Keratinocyte (primary cell): Measurements from ENCODE around the gene PIGL.

Source experiments
- EZH2 ChIP-seq: IDR thresholded peaks from one replicate; pipeline ENCODE4 v1.6.1; 2012; ENCODE audit warnings: inconsistent platforms, mild to moderate bottlenecking, low read length, moderate library complexity
- TF ChIP-seq, protein P1 (sequence below), 3 experiments: IDR thresholded peaks in 1 of 3; conservative IDR thresholded peaks in 1 of 3; optimal IDR thresholded peaks in 1 of 3; 2 replicates in 2 of 3; 3 replicates in 1 of 3; pipeline versions ENCODE3 to v1.5.1; 2011; ENCODE audit warnings: low read length in 3 of 3, mild to moderate bottlenecking in 3 of 3, moderate library complexity in 2 of 3, control low read depth in 1 of 3, inconsistent platforms in 1 of 3; ENCODE audit not compliant: insufficient read depth in 2 of 3; ENCODE audit errors: extremely low read depth in 1 of 3

GRCh38 chr17:16286009-16286946, 69.3 kb downstream of the PIGL start:
- TF ChIP-seq, protein P1, sequence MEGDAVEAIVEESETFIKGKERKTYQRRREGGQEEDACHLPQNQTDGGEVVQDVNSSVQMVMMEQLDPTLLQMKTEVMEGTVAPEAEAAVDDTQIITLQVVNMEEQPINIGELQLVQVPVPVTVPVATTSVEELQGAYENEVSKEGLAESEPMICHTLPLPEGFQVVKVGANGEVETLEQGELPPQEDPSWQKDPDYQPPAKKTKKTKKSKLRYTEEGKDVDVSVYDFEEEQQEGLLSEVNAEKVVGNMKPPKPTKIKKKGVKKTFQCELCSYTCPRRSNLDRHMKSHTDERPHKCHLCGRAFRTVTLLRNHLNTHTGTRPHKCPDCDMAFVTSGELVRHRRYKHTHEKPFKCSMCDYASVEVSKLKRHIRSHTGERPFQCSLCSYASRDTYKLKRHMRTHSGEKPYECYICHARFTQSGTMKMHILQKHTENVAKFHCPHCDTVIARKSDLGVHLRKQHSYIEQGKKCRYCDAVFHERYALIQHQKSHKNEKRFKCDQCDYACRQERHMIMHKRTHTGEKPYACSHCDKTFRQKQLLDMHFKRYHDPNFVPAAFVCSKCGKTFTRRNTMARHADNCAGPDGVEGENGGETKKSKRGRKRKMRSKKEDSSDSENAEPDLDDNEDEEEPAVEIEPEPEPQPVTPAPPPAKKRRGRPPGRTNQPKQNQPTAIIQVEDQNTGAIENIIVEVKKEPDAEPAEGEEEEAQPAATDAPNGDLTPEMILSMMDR (optimal IDR thresholded peaks at IDR 0.05 in 1 of 3, IDR thresholded peaks at IDR 0.05 in 1 of 3, conservative IDR thresholded peaks at IDR 0.05 in 1 of 3; ENCODE audit: extremely low read depth in 1 of 3, insufficient read depth in 2 of 3, low read length in 3 of 3): no peak
- no peak for TF ChIP-seq EZH2
